Testis (tissue), 2 donors: ENCODE data around the gene TMIE.

Source experiments
- CTCF ChIP-seq, 3 experiments: fragments of 450-650 bp in 2 of 3; fragments of 200-600 bp in 1 of 3; sonication (generic) in 1 of 3; IDR thresholded peaks; one replicate each; pipeline ENCODE4 v1.5.1; 2016 to 2019; ENCODE audit warnings: antibody characterized with exemption in 3 of 3, mild to moderate bottlenecking in 2 of 3, moderate library complexity in 1 of 3
- POLR2A ChIP-seq: fragments of 450-650 bp; IDR thresholded peaks from one replicate; pipeline ENCODE4 v1.6.1; 2017; ENCODE audit warnings: antibody characterized with exemption, mild to moderate bottlenecking, moderate library complexity

- TF ChIP-seq POLR2A (no peak), CTCF (IDR thresholded peaks at IDR 0.05) (no peak)
These were observed 30.6 kb downstream of the TMIE start for GRCh38 chr3:46731795-46732194.
